GM23338 (cell line): Measurements from ENCODE around the gene ASB1. TPM values are rescaled to one million over a fixed set of nuclear protein-coding genes. Genes with fewer than 3 reads are reported as not detected.

ENCODE experiments used
- ATAC-seq: fragments of 200-7000 bp; cut with Tn5 transposase; 3 replicates; pipeline ENCODE4 v1.9.1; 2020
- DNase-seq: peaks from one replicate; pipeline ENCODE4 v3.0.0-alpha.2; 2015; ENCODE audit warnings: low spot score
- H2AFZ ChIP-seq: fragments of 200-600 bp; sonication (generic); 2 replicates; pipeline ENCODE4 v1.8.0; 2016; ENCODE audit warnings: antibody characterized with exemption, mild to moderate bottlenecking, moderate library complexity
- H3F3A ChIP-seq: fragments of 200-600 bp; sonication (generic); replicated peaks from 2 replicates; pipeline ENCODE4 v1.8.0; 2017; ENCODE audit warnings: antibody characterized with exemption, mixed run types, low read depth
- H3K27ac ChIP-seq: fragments of 200-600 bp; sonication (generic); 2 replicates; pipeline ENCODE4 v1.6.1; 2016; ENCODE audit warnings: low read depth
- H3K27me3 ChIP-seq: fragments of 200-600 bp; sonication (generic); 2 replicates; pipeline ENCODE4 v1.8.0; 2016; ENCODE audit warnings: mild to moderate bottlenecking, mixed run types, moderate library complexity; ENCODE audit not compliant: insufficient read depth
- H3K36me3 ChIP-seq: fragments of 200-600 bp; sonication (generic); 2 replicates; pipeline ENCODE4 v1.8.0; 2016; ENCODE audit warnings: mild to moderate bottlenecking; ENCODE audit not compliant: insufficient read depth
- H3K4me1 ChIP-seq: fragments of 200-600 bp; sonication (generic); 2 replicates; pipeline ENCODE4 v1.8.0; 2016; ENCODE audit warnings: mild to moderate bottlenecking, moderate library complexity; ENCODE audit not compliant: insufficient read depth
- H3K4me2 ChIP-seq: fragments of 200-600 bp; sonication (generic); 2 replicates; pipeline ENCODE4 v1.7.1; 2017; ENCODE audit warnings: mixed run types
- H3K4me3 ChIP-seq: fragments of 200-600 bp; sonication (generic); 2 replicates; pipeline ENCODE4 v1.6.1; 2016; ENCODE audit warnings: mixed run types
- H3K79me2 ChIP-seq: fragments of 200-600 bp; sonication (generic); replicated peaks from 2 replicates; pipeline ENCODE4 v1.8.0; 2017; ENCODE audit warnings: mild to moderate bottlenecking; ENCODE audit not compliant: insufficient read depth
- H3K9me2 ChIP-seq: fragments of 200-600 bp; sonication (generic); 2 replicates; pipeline ENCODE4 v1.8.0; 2017; ENCODE audit not compliant: insufficient read depth
- H4K20me1 ChIP-seq: fragments of 200-600 bp; sonication (generic); replicated peaks from 2 replicates; pipeline ENCODE4 v1.8.0; 2017; ENCODE audit warnings: mild to moderate bottlenecking; ENCODE audit not compliant: insufficient read depth
- H3K27ac Mint-ChIP-seq: 2 replicates; pipeline ENCODE4 v1.8.0; 2020; ENCODE audit warnings: inconsistent platforms, mild to moderate bottlenecking, moderate library complexity, mixed read lengths
- H3K27me3 Mint-ChIP-seq: 3 replicates; pipeline ENCODE4 v1.8.0; 2022; ENCODE audit warnings: low read depth, mild to moderate bottlenecking, moderate library complexity, mixed read lengths, inconsistent platforms; ENCODE audit not compliant: insufficient read depth, poor library complexity
- H3K36me3 Mint-ChIP-seq: 3 replicates; pipeline ENCODE4 v1.8.0; 2021; ENCODE audit warnings: low read depth, mild to moderate bottlenecking, inconsistent platforms, moderate library complexity, mixed read lengths
- H3K4me1 Mint-ChIP-seq: 3 replicates; pipeline ENCODE4 v1.8.0; 2020; ENCODE audit warnings: mild to moderate bottlenecking, inconsistent platforms, mixed read lengths
- H3K4me3 Mint-ChIP-seq: 3 replicates; pipeline ENCODE4 v1.8.0; 2021; ENCODE audit warnings: moderate library complexity, mild to moderate bottlenecking, inconsistent platforms, mixed read lengths
- H3K9me3 Mint-ChIP-seq: 3 replicates; pipeline ENCODE4 v1.8.0; 2020; ENCODE audit warnings: moderate library complexity, mild to moderate bottlenecking, inconsistent platforms, mixed read lengths
- NANOG ChIP-seq: IDR thresholded peaks from 2 replicates; pipeline ENCODE4 v1.6.1; 2016; ENCODE audit warnings: antibody characterized with exemption, borderline replicate concordance
- POLR2AphosphoS5 ChIP-seq: IDR thresholded peaks from 2 replicates; pipeline ENCODE4 v1.6.1; 2016; ENCODE audit warnings: antibody characterized with exemption, low read depth
- STAT1 ChIP-seq: IDR thresholded peaks from one replicate; pipeline ENCODE4 v1.6.1; 2016; ENCODE audit warnings: antibody characterized with exemption; ENCODE audit not compliant: unreplicated experiment
- polyA plus RNA-seq: library from polyadenylated mRNA; unstranded; fragments of >200 nt; fragmentation: Nextera tagmentation; extraction: Ambion mirVana; gene quantifications from 2 replicates; pipeline ENCODE4 v1.2.1, GENCODE V29; 2016
- total RNA-seq: library from RNA; depleted of rRNA; stranded (reverse); fragments of >200 nt; shearing (Covaris generic); gene quantifications from 2 replicates; pipeline ENCODE4 v1.2.3, GENCODE V29; 2014
- TF ChIP-seq, protein P1 (sequence below): IDR thresholded peaks from 2 replicates; pipeline ENCODE4 v1.6.1; 2016; ENCODE audit warnings: antibody characterized with exemption
- TF ChIP-seq, protein P2 (sequence below): fragments of 250-450 bp; sonication (Bioruptor Pico); IDR thresholded peaks from 2 replicates; pipeline ENCODE4 v1.5.0; 2020; ENCODE audit warnings: mild to moderate bottlenecking, moderate library complexity
- TF ChIP-seq, protein P3 (sequence below): IDR thresholded peaks from one replicate; pipeline ENCODE4 v1.6.1; 2018; ENCODE audit warnings: antibody characterized with exemption; ENCODE audit not compliant: unreplicated experiment

ASB1 gene
- total and polyA plus RNA-seq, 2 experiments from 2014 or later, result 21.5 to 23.9 TPM

DNA sequence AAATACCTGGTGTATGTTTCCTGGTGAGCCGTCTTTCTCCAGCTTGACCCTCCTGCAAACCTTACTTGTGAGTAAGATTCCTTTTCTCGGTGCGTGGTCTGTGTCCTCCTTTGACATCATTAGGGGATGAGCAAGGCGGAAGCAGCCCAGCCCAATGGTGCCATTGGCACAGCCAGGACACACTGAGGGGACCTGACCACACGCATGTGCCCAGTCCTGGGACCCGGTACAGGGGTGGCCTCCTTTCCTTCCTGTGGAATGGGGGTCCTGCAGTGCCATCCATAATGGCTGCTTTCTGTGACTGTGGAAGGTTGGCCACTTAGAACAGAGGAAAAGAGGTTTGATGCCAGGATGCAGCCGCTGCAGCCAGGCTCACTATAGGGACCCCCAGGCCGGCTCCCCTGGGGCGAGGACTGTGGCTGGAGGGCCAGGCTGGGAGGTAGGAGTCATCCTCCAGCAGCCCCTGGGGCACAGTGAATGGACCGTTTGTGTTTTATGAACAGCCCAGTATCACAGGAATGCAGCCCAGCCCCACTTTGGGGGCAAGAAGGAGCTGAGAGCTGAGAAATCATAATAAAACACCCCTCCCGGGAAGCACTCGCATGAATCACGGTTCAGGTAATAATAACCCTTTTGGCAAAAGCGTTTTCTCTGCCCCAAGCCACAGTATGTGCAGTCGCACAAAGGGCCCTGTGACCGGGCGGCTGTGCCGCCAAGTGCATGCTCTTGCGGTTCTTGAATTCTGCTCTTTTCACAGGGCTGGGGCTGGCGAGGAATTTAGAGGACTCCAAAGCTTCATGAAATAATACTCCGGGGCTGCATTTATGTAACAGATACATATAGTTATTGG is 73.2 kb downstream of the ASB1 start:
- H3F3A ChIP-seq, result no peaks in the 10 kb centered on the region
- H3K27ac Mint-ChIP-seq, result no peak overlapping the region; the same call in 1 of the 2 replicates
- H4K20me1 ChIP-seq, result no peaks in the 10 kb centered on the region
- no peaks in the 10 kb centered on the region for H3K9me2 ChIP-seq
- H3K36me3 Mint-ChIP-seq, result no peaks in the 10 kb centered on the region
- no peaks in the 10 kb centered on the region for H3K4me1 ChIP-seq
- ATAC-seq, result no peak
- no peak overlapping the region for H2AFZ ChIP-seq
- H3K4me3 Mint-ChIP-seq, result no peak overlapping the region
- H3K27me3 Mint-ChIP-seq, result peaks cover 4% of the 10 kb centered on the region
- H3K36me3 ChIP-seq, result no peaks in the 10 kb centered on the region
- H3K9me3 Mint-ChIP-seq, result no peaks in the 10 kb centered on the region
- H3K4me2 ChIP-seq, result no peak overlapping the region
- H3K4me1 Mint-ChIP-seq, result no peaks in the 10 kb centered on the region
- DNase-seq, result no peak
- no peak overlapping the region for H3K27ac ChIP-seq
- no peak overlapping the region for H3K4me3 ChIP-seq
- H3K27me3 ChIP-seq, result no peaks in the 10 kb centered on the region
- no peaks in the 10 kb centered on the region for H3K79me2 ChIP-seq
- TF ChIP-seq POLR2AphosphoS5 (no peak), STAT1 (no peak), NANOG (no peak)
- TF ChIP-seq, protein P1, sequence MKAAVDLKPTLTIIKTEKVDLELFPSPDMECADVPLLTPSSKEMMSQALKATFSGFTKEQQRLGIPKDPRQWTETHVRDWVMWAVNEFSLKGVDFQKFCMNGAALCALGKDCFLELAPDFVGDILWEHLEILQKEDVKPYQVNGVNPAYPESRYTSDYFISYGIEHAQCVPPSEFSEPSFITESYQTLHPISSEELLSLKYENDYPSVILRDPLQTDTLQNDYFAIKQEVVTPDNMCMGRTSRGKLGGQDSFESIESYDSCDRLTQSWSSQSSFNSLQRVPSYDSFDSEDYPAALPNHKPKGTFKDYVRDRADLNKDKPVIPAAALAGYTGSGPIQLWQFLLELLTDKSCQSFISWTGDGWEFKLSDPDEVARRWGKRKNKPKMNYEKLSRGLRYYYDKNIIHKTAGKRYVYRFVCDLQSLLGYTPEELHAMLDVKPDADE, result no peak
- TF ChIP-seq, protein P2, sequence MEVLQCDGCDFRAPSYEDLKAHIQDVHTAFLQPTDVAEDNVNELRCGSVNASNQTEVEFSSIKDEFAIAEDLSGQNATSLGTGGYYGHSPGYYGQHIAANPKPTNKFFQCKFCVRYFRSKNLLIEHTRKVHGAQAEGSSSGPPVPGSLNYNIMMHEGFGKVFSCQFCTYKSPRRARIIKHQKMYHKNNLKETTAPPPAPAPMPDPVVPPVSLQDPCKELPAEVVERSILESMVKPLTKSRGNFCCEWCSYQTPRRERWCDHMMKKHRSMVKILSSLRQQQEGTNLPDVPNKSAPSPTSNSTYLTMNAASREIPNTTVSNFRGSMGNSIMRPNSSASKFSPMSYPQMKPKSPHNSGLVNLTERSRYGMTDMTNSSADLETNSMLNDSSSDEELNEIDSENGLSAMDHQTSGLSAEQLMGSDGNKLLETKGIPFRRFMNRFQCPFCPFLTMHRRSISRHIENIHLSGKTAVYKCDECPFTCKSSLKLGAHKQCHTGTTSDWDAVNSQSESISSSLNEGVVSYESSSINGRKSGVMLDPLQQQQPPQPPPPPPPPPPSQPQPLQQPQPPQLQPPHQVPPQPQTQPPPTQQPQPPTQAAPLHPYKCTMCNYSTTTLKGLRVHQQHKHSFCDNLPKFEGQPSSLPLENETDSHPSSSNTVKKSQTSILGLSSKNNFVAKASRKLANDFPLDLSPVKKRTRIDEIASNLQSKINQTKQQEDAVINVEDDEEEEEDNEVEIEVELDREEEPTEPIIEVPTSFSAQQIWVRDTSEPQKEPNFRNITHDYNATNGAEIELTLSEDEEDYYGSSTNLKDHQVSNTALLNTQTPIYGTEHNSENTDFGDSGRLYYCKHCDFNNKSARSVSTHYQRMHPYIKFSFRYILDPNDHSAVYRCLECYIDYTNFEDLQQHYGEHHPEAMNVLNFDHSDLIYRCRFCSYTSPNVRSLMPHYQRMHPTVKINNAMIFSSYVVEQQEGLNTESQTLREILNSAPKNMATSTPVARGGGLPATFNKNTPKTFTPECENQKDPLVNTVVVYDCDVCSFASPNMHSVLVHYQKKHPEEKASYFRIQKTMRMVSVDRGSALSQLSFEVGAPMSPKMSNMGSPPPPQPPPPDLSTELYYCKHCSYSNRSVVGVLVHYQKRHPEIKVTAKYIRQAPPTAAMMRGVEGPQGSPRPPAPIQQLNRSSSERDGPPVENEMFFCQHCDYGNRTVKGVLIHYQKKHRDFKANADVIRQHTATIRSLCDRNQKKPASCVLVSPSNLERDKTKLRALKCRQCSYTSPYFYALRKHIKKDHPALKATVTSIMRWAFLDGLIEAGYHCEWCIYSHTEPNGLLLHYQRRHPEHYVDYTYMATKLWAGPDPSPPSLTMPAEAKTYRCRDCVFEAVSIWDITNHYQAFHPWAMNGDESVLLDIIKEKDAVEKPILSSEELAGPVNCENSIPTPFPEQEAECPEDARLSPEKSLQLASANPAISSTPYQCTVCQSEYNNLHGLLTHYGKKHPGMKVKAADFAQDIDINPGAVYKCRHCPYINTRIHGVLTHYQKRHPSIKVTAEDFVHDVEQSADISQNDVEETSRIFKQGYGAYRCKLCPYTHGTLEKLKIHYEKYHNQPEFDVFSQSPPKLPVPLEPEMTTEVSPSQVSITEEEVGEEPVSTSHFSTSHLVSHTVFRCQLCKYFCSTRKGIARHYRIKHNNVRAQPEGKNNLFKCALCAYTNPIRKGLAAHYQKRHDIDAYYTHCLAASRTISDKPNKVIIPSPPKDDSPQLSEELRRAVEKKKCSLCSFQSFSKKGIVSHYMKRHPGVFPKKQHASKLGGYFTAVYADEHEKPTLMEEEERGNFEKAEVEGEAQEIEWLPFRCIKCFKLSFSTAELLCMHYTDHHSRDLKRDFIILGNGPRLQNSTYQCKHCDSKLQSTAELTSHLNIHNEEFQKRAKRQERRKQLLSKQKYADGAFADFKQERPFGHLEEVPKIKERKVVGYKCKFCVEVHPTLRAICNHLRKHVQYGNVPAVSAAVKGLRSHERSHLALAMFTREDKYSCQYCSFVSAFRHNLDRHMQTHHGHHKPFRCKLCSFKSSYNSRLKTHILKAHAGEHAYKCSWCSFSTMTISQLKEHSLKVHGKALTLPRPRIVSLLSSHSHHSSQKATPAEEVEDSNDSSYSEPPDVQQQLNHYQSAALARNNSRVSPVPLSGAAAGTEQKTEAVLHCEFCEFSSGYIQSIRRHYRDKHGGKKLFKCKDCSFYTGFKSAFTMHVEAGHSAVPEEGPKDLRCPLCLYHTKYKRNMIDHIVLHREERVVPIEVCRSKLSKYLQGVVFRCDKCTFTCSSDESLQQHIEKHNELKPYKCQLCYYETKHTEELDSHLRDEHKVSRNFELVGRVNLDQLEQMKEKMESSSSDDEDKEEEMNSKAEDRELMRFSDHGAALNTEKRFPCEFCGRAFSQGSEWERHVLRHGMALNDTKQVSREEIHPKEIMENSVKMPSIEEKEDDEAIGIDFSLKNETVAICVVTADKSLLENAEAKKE (CRISPR knock-in tag), result no peak
- TF ChIP-seq, protein P3, sequence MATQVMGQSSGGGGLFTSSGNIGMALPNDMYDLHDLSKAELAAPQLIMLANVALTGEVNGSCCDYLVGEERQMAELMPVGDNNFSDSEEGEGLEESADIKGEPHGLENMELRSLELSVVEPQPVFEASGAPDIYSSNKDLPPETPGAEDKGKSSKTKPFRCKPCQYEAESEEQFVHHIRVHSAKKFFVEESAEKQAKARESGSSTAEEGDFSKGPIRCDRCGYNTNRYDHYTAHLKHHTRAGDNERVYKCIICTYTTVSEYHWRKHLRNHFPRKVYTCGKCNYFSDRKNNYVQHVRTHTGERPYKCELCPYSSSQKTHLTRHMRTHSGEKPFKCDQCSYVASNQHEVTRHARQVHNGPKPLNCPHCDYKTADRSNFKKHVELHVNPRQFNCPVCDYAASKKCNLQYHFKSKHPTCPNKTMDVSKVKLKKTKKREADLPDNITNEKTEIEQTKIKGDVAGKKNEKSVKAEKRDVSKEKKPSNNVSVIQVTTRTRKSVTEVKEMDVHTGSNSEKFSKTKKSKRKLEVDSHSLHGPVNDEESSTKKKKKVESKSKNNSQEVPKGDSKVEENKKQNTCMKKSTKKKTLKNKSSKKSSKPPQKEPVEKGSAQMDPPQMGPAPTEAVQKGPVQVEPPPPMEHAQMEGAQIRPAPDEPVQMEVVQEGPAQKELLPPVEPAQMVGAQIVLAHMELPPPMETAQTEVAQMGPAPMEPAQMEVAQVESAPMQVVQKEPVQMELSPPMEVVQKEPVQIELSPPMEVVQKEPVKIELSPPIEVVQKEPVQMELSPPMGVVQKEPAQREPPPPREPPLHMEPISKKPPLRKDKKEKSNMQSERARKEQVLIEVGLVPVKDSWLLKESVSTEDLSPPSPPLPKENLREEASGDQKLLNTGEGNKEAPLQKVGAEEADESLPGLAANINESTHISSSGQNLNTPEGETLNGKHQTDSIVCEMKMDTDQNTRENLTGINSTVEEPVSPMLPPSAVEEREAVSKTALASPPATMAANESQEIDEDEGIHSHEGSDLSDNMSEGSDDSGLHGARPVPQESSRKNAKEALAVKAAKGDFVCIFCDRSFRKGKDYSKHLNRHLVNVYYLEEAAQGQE, result no peak
